ENCODE results near the gene AVPI1.
A peak's percentile ranks its signal among the peaks of the same experiment; 100 is the strongest.

AVPI1 gene, protein sequence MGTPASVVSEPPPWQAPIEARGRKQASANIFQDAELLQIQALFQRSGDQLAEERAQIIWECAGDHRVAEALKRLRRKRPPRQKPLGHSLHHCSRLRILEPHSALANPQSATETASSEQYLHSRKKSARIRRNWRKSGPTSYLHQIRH

DNA sequence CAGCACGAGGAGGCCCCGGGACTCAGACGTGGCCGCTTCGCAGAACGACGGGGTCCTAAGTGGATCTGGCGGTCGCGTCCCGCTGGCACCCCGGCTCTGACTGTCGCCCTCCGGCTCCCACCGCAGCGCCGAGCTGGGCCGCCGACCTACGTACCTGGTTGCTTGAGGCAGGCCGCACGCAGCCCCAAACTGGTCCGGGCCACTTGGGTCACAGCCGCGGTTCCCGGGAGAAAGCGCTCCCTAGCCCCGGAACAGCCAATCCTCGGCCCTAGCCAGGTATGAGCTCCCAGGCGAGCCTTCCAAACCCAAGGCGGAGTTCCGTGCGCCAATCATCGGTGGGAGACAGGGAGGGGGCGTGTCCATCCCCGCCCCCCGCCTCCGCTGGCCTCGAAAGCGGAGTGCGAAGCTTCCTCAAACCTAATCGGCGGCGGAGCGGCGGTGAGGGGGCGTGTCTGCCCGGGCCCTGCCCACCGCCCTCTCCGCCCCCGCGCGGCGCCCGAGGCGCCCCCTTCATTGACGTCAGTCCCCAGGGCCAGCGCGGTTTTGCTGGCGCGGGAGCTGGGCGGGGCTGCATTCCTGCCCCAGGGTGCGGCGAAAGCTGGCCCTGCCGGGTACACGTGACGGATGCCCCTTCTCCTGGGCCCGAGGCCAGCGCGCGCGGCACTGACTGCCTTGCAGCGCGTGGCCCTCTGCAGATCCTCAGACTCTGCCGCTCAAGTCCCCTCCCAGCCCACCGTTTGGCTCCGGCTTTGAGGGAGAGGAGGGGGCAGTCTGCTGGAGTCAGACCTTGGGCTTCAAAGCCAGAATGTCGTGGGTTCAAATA is at the start of gene AVPI1:
Gene AVPI1 (minus strand): TSS at position 280 of the 823 bp plus-strand sequence. CDS start 7,336 bp downstream, outside the sequence.
- FAIRE-seq = peak; percentile 93

DNA sequence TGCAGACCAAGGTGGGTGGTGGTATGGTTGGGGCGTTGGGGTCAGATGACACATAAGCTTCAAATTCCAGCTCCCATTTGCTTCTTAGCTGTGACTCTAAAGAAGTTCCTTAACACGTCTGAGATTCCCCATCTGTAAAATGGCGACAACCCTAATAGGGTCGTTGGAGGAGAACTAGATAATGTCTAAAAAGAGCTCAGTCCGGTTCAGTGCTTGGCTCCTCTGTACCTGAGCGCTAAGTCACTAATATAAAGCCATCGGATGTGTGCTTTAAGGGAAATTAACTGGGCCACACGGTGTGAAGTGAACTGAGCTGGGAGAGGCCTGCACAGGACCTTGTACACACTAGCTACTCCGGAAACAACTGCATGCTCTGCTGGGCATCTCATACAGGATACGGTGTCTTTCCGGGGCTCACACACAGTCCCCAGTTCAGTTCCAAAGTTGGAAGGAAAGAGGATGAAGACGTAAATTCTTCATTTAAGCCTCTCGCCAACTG is 49.4 kb upstream of the AVPI1 start:
- no peak for FAIRE-seq

DNA sequence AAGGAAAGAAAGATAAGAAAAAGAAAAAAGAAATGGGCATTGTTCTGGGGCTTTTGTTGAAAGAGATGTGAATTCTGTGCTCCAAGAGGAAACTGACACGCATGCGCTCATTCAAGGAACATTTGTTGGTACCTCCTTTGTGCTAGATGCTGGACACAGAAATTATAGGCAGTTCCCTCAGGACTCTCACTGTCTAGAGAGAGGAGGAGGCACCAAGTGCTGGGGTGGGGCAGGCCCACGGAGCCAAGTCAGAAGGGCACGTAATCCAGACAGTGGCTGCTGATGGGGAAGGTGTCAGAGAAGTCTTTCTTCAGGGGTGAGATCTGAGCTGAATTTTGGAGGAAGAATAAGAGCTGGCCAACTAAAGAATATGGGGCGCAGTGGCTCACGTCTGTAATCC is 47.0 kb upstream of the AVPI1 start:
- no peak for FAIRE-seq

DNA sequence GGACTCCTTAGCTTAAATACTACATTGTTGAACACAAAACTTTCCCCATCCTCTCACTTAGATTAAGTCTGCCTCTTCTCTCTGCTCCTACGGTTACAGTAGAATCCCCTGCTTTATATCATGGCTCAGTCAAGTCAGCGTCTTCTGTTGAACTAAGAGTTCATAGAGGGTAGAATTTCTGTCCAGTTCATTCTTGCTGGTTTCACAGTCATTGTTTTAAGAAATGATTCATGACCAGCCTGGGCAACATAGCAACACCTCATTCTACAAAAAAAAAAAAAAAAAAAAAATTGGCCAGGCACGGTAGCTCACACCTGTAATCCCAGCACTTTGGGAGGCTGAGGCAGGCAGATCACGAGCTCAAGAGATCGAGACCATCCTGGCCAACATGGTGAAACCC is 46.2 kb upstream of the AVPI1 start:
- no peak for FAIRE-seq

DNA sequence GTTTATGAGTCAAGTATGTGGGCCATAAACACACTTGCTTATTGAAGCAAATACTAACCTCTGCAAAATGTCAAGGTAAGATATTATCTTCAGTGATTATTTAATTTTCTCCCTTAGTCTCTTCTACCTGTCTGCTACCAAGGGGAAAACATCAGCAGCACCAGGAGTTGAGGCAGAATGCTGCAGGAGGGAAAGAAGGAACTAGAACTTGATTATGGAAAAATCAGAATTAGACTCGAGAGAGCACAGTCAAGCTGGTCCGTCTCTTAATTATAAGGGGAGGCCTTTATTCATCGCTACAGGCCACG is 45.0 kb upstream of the AVPI1 start:
- no peak for FAIRE-seq

DNA sequence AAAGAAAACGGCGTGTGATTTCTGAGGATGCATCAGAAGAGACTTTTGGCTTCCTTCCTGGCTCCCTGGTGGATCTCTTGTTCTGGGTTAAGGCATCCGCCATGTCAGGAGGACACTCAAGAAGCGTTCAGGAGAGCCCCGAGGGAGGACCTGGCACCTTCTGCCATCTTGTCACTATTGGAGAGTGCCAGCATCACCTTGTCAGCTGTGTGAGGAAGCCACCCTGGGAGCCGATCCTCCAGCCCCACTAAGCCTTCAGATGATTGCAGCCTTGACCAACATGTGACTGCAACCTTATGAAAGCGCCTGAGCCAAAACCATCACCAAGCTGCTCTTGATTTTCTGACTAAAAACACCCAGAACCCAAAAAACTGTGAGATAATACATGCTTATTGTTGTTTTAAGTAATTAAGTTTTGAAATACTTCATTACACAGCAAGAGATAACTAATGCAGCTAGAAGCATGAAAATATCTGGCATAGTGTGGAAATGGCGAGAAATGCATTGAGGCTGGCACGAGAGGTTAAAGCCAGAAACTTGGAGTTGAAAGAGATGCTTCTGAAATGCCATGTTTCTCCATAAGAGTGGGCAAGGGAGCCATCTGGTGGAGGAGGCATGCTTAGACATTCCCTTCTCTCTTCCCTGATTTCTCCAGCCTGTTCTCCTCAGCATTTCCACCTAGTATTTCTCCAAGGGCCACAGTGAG is 44.5 kb upstream of the AVPI1 start:
- FAIRE-seq = peak; percentile 94

DNA sequence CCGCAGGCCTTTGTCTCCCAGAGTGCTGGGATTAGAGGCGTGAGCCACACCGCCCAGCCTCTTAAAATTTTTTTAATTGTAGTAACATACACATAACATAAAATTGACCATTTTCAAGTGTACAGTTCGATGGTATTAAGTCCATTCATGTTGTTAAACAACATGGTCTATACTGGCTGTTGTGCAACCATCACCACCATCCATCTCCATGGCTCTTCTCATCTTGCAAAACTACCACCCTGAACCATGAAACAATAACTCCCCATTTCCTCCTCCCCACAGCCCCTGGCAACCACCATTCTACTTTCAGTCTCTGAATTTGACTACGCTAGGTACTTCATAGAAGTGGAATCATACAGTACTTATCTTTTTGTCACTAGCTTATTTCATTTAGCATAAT is 42.0 kb upstream of the AVPI1 start:
- no peak for FAIRE-seq

DNA sequence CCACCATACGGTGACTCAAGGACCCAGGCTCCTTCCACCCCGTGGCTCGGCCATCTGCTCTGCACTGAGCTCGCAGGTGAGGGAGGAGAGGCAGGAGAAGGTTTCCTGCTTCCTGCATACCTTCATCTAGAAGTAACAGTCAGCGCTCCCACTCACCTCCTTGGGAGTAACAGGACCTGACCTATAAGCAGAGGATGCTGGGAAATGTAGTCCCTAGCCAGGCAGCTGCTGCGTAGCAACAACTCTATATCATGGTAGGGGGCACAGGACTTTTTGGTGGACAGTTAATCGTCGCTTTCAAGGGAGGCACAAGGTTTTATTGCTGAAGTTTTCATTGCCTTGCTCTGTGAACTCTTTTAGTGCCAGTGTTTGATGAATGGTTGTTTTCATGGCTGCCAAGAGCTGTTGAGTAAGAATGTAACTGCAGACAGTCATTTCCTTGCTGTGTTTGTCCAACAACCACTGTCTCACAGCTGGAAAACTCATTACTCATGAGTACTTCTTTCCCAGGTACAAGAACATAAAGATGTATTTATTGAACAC is 39.7 kb upstream of the AVPI1 start:
- FAIRE-seq = no peak

DNA sequence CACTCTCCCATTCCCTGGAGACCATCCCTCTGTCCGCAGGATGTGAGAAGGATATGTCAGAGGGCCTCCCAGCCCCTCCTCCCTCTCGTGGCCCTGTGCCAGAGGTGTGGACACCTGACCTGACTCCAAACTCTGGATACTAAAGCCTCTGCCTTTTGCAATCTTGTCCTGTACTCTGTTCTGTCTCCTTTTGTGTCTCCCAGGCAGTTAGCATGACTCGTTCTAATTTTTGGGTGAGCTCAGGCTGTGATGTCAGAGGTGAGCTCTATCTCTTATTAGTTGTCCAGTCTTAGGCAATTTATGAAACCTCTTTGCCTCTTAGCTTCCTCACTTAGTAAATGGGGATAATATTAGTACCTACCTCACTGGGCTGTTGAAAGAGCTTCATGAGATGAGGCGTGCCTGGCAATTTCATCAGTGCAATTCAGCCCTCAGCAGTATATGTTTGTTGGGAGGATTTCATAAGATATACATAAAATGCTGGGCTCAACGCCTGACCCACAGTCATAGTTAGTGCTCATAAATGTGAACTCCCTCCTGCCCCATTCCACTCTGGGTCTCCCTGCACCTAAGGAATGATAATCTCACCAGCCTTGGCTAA is 37.4 kb upstream of the AVPI1 start:
- FAIRE-seq = no peak

DNA sequence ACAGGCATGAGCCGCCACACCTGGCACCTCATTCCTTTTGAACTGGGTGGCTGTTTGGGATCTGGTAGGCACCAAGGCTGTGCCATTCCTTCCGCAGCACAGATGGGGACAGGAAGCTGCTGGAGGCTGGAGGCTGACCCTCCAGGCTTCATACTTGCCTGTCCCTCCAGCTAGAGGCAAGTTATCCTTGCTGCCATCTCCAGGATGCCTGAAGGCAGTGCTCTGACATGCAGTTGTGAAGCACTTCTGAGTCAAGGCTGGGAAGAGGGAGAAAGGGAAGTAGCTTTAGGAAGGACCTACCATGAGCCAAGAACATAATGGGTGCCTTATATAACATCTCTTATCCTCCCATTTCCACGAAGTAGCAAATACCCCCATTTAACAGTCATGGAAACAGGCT is 36.0 kb upstream of the AVPI1 start:
- no peak for FAIRE-seq

DNA sequence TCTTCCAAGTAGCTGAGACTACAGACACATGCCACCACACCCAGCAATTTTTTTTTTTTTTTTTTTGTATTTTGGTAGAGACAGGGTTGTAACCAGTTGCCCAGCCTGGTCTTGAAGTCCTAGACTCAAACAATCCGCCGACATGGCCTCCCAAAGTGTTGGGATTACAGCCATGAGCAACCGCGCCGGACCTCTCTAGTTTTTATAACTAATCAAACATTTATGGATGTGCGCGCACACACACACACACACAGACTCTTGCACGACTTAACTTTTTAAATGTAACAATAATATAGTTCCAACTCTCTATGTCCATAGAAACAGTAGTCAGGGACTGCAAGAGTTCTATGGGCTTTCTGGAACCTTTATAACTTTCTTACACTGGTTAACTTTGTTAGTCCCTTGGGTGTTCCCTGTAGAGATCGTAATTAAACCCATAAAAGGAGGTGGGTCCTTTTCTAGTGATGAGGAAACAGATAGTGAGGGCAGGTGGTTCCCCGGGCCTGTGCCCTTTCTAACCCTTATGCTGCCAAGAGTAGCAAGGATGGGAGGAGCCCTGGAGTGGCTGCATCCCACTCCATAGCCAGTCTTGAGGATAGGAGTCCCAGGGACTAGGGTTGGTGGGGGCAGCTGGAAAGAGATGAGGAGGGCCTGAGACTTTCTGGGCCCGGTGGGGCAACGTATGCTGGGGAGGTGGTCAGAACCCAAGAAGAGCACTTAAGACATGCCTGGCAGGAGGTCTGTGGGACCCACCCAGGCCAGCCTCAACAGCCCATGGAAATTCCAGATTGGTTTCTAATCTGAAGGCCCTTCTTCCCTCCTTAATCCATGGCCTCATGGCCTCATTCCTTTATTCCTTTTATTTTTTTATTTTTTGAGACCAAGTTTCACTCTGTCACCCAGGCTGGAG is 35.1 kb upstream of the AVPI1 start:
- FAIRE-seq = no peak

DNA sequence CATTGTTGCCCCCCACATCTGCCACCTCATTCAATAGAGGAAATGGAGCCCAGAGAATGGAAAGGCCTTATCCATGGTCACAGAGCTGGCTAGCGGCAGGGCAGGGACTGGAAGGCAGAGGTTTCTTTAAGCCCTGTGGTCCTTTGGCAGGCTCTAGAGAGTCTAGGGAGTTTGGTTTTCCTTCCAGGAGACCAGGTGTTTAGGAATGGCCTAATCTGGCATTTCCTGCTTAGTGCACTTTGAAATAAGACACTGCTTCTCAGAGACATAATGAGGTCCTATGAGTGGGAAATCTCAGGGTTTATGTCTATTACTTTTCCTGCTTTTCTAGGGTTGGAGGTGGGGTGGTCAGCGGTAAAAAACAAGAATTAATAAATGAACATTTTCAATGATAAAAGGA is 32.6 kb upstream of the AVPI1 start:
- no peak for FAIRE-seq

DNA sequence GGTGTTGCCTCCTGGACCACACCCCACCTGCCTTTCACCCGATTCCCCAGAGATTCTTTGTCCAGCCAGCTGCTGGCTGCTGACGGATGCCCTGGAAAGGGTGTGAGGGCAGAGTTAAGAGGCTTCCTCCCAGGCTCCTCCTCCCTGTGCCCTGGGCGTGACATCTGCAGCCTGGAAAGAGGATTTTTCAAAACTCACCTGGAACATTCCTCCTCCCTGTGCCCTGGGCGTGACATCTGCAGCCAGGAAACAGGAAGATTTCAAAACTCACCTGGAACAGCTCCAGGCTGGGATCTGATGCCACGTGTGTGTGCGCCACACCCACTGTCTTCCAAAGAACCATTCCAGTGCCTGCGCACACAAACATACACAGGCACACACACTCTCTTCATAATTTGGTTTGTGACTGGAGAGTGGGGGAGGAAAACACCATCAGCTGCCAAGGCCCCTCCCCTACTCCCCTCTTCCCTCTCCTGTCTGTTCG is 31.7 kb upstream of the AVPI1 start:
- FAIRE-seq = no peak

DNA sequence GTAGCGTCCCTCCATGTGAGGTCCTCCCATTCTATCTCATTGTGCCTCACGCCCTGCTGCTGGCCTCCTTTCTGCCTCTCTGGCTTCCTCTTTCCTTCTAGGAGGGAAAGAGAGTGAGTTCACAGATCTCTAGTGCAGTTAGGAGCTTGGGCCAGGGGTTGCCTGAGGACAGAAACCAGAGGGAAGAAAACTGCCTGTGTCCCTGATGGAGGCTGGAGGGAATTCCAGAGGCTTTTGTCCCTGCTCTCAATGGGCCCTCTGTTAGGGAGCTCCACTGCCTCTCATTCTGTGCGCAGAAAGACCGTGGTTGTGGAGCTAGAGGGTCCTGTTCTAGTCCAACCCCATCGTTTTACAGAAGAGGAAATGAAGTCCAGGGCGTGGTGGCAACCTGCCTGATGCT is 31.1 kb upstream of the AVPI1 start:
- no peak for FAIRE-seq

DNA sequence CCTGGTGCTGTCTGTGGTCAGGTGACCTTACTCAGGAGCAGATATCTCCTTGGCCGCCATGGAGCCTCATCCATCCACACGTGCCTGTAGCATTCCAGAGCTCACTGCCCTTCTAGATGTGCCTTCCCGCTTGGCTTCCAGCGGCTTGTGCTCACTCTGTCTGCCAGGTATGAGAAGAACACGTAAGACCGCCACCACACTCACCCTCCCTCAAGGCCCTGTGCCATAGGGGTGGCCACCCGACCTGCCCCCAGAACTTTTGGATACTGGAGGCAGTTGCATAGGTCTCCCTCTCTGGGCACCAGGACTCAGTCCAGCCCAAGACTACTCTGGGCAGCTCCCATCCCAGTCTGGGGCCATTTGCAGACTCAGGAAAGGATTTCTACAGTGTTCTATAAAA is 30.6 kb upstream of the AVPI1 start:
- no peak for FAIRE-seq

DNA sequence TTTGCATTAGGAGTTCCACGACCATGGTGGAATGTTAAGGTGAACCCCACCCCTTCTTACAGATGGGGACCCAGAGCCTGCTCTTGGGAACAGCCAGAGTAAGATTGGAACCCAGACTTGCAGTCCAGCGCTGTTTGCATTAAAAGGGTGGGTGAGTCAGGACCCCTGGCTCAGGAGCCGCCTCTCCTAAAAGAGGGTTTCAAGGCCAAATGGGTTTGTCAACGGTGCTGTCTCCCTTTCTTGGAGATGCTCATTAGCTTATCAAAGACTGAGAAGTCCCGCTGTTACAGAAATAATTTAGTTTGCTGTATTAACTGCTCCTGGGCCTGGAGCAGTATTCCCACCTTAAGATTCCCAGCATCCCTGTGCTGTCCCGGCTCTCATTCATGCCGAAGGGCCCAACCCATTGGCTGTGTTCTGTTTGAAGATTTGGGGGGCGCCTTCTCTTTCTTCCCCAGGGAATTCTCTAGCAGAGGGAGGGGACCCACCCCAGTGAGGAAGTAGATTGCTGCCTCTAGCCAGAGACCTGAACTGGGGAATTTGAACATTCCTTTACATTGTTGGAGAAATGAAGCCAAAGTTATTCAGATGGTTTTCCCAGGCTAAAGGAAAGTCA is 28.3 kb upstream of the AVPI1 start:
- FAIRE-seq = no peak

DNA sequence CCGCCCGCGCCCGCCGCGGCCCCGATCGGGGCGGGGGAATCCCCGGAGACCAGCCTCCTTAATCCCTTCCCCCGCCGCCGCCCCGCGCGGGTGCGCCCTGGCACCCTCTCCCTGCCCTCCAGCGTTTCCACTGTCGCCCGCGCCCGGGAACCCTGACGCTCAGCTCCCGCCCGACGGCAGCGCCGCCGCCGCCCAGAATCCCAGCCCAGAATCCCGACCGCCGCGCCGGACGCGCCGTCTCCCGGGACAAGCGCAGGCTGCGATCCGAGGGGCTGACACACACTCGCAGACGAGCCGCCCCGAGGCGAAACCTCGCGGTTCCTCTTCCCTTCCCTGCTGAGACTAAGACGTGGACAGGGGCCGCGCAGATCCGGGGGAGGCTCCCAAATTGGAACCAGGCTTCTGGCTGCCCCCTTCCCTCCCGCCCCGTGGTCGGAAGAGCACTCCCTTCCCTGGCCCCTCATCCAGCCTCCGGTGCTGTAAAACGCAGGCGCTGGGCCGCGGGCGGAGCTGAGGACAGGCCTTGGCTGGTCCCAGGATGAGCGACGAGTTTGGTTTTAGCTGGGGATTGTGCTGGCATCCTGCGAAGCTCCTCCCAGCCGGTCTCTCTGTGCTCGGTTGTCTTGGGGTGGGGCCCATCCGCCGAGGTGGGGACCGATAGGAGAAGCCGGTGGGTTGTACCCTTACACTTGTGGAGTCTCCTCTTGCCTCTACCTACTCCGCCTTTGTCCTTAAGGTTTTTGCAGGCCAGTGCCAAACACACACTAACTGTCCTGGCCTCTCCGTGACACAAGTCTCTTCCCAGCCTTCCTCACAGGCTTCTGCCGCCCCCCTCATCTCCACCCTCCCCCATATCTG is 27.6 kb upstream of the AVPI1 start:
- FAIRE-seq = peak; percentile 90

DNA sequence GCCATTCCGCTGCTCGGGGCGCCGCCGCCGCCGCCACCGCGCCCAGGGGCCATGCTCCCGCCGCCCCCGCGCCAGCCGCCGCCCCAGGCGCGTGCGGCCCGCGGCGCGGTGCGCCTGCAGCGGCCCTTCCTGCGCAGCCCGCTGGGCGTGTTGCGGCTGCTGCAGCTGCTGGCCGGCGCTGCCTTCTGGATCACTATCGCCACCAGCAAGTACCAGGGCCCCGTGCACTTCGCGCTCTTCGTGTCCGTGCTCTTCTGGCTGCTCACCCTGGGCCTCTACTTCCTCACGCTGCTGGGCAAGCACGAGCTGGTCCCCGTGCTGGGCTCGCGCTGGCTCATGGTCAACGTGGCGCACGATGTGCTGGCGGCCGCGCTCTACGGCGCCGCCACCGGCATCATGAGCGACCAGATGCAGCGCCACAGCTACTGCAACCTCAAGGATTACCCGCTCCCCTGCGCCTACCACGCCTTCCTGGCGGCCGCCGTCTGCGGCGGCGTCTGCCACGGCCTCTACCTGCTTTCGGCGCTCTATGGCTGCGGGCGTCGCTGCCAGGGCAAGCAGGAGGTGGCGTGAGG is 26.9 kb upstream of the AVPI1 start:
- FAIRE-seq = no peak

DNA sequence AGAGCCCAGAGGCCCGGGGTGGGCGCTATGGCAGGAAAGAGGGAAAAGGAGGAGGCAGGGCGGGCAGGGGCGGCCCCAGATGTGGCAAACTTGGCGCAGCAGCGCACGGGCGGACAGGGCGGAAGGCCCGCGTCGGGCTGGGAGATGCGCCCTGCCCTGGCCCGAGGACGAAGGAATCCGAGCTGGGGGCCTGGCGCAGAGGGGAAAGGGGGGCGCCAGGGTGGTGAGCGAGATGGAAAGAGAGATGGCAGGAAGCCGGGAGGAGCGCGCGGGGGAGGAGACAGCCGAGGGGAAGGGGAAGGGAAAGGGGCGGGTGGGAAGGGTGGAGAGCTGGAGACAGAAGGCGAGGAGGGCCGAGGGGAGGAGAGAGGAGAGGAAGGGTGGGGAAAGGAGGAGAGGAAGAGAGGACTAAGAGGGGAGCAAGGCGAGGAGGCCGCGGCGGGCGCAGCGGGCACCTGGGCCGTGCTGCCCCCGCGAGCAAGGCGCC is 26.3 kb upstream of the AVPI1 start, which contains the start of gene MARVELD1:
Gene MARVELD1 (plus strand): TSS at position 392 of the 487 bp plus-strand sequence. CDS start 147 bp downstream, outside the sequence.
- FAIRE-seq = no peak

Measured in G401.6 (cell line).